ENCODE measurements around the gene SPO11.

DNA sequence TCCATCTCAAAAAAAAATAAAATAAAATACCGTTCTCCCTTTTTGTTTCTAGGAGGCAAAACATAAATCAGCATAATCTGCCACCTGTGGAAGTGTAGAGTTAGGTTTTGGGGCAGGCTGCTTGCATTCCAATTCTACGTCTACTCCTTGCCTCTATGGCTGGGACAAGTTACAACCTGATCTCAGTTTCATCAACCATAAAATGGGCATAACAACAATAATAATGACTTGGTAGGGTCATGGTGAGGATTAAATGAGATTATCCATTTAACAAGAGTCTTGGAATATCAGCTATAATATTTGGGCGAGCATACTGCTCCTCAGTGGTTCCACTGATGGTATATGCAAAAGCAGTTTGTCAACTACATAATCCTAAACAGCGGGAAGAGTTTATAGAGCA, 17.8 kb downstream of the SPO11 start:
- TF ChIP-seq, protein P1, sequence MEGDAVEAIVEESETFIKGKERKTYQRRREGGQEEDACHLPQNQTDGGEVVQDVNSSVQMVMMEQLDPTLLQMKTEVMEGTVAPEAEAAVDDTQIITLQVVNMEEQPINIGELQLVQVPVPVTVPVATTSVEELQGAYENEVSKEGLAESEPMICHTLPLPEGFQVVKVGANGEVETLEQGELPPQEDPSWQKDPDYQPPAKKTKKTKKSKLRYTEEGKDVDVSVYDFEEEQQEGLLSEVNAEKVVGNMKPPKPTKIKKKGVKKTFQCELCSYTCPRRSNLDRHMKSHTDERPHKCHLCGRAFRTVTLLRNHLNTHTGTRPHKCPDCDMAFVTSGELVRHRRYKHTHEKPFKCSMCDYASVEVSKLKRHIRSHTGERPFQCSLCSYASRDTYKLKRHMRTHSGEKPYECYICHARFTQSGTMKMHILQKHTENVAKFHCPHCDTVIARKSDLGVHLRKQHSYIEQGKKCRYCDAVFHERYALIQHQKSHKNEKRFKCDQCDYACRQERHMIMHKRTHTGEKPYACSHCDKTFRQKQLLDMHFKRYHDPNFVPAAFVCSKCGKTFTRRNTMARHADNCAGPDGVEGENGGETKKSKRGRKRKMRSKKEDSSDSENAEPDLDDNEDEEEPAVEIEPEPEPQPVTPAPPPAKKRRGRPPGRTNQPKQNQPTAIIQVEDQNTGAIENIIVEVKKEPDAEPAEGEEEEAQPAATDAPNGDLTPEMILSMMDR (conservative IDR thresholded peaks at IDR 0.05; ENCODE audit: low read depth in 2 of 2) = no peak
- no peak for TF ChIP-seq EZH2 (IDR thresholded peaks at IDR 0.05; ENCODE audit: low read depth, unreplicated experiment)
- TF ChIP-seq JUNB (IDR thresholded peaks at IDR 0.05; ENCODE audit: unreplicated experiment) = no peak
- no peak for TF ChIP-seq CREB1 (CRISPR knock-in tag; IDR thresholded peaks at IDR 0.05; ENCODE audit: low read depth)
- no peak for TF ChIP-seq POLR2AphosphoS5 (IDR thresholded peaks at IDR 0.05; ENCODE audit: low read depth)
- no peak for TF ChIP-seq STAT1 (IDR thresholded peaks at IDR 0.05; ENCODE audit: unreplicated experiment)
- TF ChIP-seq, protein P2, sequence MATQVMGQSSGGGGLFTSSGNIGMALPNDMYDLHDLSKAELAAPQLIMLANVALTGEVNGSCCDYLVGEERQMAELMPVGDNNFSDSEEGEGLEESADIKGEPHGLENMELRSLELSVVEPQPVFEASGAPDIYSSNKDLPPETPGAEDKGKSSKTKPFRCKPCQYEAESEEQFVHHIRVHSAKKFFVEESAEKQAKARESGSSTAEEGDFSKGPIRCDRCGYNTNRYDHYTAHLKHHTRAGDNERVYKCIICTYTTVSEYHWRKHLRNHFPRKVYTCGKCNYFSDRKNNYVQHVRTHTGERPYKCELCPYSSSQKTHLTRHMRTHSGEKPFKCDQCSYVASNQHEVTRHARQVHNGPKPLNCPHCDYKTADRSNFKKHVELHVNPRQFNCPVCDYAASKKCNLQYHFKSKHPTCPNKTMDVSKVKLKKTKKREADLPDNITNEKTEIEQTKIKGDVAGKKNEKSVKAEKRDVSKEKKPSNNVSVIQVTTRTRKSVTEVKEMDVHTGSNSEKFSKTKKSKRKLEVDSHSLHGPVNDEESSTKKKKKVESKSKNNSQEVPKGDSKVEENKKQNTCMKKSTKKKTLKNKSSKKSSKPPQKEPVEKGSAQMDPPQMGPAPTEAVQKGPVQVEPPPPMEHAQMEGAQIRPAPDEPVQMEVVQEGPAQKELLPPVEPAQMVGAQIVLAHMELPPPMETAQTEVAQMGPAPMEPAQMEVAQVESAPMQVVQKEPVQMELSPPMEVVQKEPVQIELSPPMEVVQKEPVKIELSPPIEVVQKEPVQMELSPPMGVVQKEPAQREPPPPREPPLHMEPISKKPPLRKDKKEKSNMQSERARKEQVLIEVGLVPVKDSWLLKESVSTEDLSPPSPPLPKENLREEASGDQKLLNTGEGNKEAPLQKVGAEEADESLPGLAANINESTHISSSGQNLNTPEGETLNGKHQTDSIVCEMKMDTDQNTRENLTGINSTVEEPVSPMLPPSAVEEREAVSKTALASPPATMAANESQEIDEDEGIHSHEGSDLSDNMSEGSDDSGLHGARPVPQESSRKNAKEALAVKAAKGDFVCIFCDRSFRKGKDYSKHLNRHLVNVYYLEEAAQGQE (IDR thresholded peaks at IDR 0.05; ENCODE audit: unreplicated experiment) = no peak

Measured in GM23338 (cell line).